CD4-positive, alpha-beta T cell treated with Interleukin-1 beta for 1 hour (primary cell): ENCODE measurements around the gene NODAL.

ENCODE experiments used
- DNase-seq, 2 donors: peaks; one replicate each; pipeline ENCODE4 v3.0.0-alpha.2; 2020 to 2022

Gene NODAL

GRCh38 chr10:70432561-70433263 lies 8.8 kb downstream of the NODAL start:
- DNase-seq, result no peak

GRCh38 chr10:70432101-70432500 lies 9.4 kb downstream of the NODAL start:
- no peak for DNase-seq

GRCh38 chr10:70430493-70431445 lies 10.7 kb downstream of the NODAL start:
- no peak for DNase-seq

GRCh38 chr10:70426823-70427222 lies 14.7 kb downstream of the NODAL start:
- no peak for DNase-seq

GRCh38 chr10:70425096-70425495 lies 16.4 kb downstream of the NODAL start:
- DNase-seq, result no peak

- DNase-seq, result no peak
Observed at GRCh38 chr10:70424320-70424719, 17.2 kb downstream of the NODAL start.

GRCh38 chr10:70418713-70419112 lies 22.8 kb downstream of the NODAL start:
- DNase-seq, result no peak

- no peak for DNase-seq
Observed at GRCh38 chr10:70418229-70418628, 23.3 kb downstream of the NODAL start.

GRCh38 chr10:70417568-70417967 lies 23.9 kb downstream of the NODAL start:
- no peak for DNase-seq

- DNase-seq, result no peak
Observed at GRCh38 chr10:70412356-70412755, 29.1 kb downstream of the NODAL start.

- DNase-seq, result no peak
Observed at GRCh38 chr10:70410608-70411007, 30.9 kb downstream of the NODAL start.

GRCh38 chr10:70409772-70410171 lies 31.7 kb downstream of the NODAL start:
- no peak for DNase-seq

- peak; percentile 45 to 56 for DNase-seq
Observed at GRCh38 chr10:70405037-70405824, 36.2 kb downstream of the NODAL start.

GRCh38 chr10:70404787-70405036 lies 36.8 kb downstream of the NODAL start:
- no peak for DNase-seq

GRCh38 chr10:70404036-70404786 lies 37.3 kb downstream of the NODAL start, which contains the start of gene EIF4EBP2:
Gene EIF4EBP2, plus strand, starts transcription at chr10:70404145. Its CDS starts 257 bp downstream, at chr10:70404402.
- DNase-seq, result peak; percentile 95 to 97

- DNase-seq, result no peak
Observed at GRCh38 chr10:70403483-70404035, 37.9 kb downstream of the NODAL start.

GRCh38 chr10:70399177-70399576 lies 42.3 kb downstream of the NODAL start:
- DNase-seq, result no peak

GRCh38 chr10:70396140-70396539 lies 45.3 kb downstream of the NODAL start:
- DNase-seq, result no peak

GRCh38 chr10:70391654-70392053 lies 49.8 kb downstream of the NODAL start:
- no peak for DNase-seq
